HG03025 (cell line): ENCODE measurements around the gene GOLGA6L7.
"Not testable (repeated sequence)": the region's sequence is repeated elsewhere in the genome, so short reads cannot be mapped to it uniquely, and the experiment has no call there.

Source experiments
- ATAC-seq: cut with Tn5 transposase; IDR thresholded peaks from one replicate; pipeline ENCODE4 v1.9.1; 2021; ENCODE audit warnings: mild to moderate bottlenecking, moderate library complexity; ENCODE audit not compliant: unreplicated experiment, low FRiP score

Gene GOLGA6L7

GRCh38 chr15:28847959-28848358, 485 bp downstream of the GOLGA6L7 start:
- ATAC-seq = not testable (repeated sequence)

GRCh38 chr15:28847247-28847646, 1.2 kb downstream of the GOLGA6L7 start:
- not testable (repeated sequence) for ATAC-seq

GRCh38 chr15:28844147-28844546, 4.3 kb downstream of the GOLGA6L7 start:
- ATAC-seq = not testable (repeated sequence)

GRCh38 chr15:28843520-28843919, 4.9 kb downstream of the GOLGA6L7 start:
- not testable (repeated sequence) for ATAC-seq

GRCh38 chr15:28842210-28842609, 6.2 kb downstream of the GOLGA6L7 start:
- not testable (repeated sequence) for ATAC-seq

- not testable (repeated sequence) for ATAC-seq
These were observed 8.2 kb downstream of the GOLGA6L7 start for GRCh38 chr15:28840285-28840684.

- ATAC-seq = not testable (repeated sequence)
These were observed 13.4 kb downstream of the GOLGA6L7 start for GRCh38 chr15:28834957-28835585.

- not testable (repeated sequence) for ATAC-seq
These were observed 16.4 kb downstream of the GOLGA6L7 start for GRCh38 chr15:28831897-28832587.

GRCh38 chr15:28821420-28821819, 27.0 kb downstream of the GOLGA6L7 start:
- not testable (repeated sequence) for ATAC-seq

GRCh38 chr15:28819930-28820295, 28.5 kb downstream of the GOLGA6L7 start:
- not testable (repeated sequence) for ATAC-seq

- not testable (repeated sequence) for ATAC-seq
These were observed 29.2 kb downstream of the GOLGA6L7 start for GRCh38 chr15:28819019-28819929.

GRCh38 chr15:28818168-28818567, 30.3 kb downstream of the GOLGA6L7 start:
- not testable (repeated sequence) for ATAC-seq

GRCh38 chr15:28814059-28814458, 34.4 kb downstream of the GOLGA6L7 start:
- not testable (repeated sequence) for ATAC-seq

- ATAC-seq = not testable (repeated sequence)
These were observed 35.1 kb downstream of the GOLGA6L7 start for GRCh38 chr15:28813392-28813791.

- not testable (repeated sequence) for ATAC-seq
These were observed 36.4 kb downstream of the GOLGA6L7 start for GRCh38 chr15:28811852-28812550.

GRCh38 chr15:28810444-28810843, 38.0 kb downstream of the GOLGA6L7 start:
- not testable (repeated sequence) for ATAC-seq

- not testable (repeated sequence) for ATAC-seq
These were observed 40.3 kb downstream of the GOLGA6L7 start for GRCh38 chr15:28808136-28808535.

- ATAC-seq = not testable (repeated sequence)
These were observed 48.1 kb downstream of the GOLGA6L7 start for GRCh38 chr15:28800366-28800765.

GRCh38 chr15:28798234-28798633, 50.2 kb downstream of the GOLGA6L7 start:
- ATAC-seq = not testable (repeated sequence)

GRCh38 chr15:28794231-28794630, 54.2 kb downstream of the GOLGA6L7 start:
- ATAC-seq = not testable (repeated sequence)
